ENCODE data around the gene SLC38A7. TPM values are rescaled to one million over a fixed set of nuclear protein-coding genes. Genes with fewer than 3 reads are reported as not detected.

SLC38A7 gene, protein sequence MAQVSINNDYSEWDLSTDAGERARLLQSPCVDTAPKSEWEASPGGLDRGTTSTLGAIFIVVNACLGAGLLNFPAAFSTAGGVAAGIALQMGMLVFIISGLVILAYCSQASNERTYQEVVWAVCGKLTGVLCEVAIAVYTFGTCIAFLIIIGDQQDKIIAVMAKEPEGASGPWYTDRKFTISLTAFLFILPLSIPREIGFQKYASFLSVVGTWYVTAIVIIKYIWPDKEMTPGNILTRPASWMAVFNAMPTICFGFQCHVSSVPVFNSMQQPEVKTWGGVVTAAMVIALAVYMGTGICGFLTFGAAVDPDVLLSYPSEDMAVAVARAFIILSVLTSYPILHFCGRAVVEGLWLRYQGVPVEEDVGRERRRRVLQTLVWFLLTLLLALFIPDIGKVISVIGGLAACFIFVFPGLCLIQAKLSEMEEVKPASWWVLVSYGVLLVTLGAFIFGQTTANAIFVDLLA
- 10.8 and 25.7 TPM in 2 replicates for total RNA-seq

DNA sequence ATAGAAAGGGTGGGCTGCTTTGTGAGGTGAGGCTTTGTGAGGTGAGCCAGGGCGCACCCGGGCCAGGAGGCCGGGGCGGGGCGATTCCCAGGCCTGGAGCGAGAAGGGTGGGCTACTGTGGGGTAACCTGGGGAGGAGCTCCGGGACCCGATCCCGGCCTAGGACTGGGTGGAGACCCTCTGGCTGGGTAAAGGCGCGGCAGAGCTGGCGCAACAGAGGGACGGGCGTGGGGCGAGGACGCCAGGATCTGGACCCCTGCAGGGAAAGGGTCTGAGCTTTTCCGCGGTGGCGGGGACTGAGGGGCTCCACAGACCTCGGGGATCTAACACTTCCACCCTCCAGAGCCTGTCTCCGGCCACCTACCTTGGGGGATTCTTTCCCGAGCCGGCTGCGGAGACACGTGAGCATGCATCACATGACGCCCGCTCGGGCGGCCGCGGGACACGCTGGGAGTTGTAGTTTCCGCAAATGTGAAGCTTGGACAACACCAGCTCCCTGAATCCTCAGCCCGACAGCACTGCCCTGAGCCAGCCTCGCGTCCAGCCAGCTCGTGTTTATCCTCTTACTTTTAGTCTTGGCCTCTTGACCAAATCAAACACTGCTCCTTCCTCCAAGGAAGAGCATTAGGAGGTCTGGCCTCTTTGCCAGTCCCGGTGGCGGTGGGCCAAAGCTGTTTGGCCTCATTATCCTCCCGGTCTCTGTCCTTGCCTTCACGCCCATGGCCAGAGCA is at the start of gene SLC38A7:
Gene SLC38A7, minus strand, starts transcription at position 417 of the 730 bp plus-strand sequence. CDS start 4,644 bp downstream, outside the sequence.

DNA sequence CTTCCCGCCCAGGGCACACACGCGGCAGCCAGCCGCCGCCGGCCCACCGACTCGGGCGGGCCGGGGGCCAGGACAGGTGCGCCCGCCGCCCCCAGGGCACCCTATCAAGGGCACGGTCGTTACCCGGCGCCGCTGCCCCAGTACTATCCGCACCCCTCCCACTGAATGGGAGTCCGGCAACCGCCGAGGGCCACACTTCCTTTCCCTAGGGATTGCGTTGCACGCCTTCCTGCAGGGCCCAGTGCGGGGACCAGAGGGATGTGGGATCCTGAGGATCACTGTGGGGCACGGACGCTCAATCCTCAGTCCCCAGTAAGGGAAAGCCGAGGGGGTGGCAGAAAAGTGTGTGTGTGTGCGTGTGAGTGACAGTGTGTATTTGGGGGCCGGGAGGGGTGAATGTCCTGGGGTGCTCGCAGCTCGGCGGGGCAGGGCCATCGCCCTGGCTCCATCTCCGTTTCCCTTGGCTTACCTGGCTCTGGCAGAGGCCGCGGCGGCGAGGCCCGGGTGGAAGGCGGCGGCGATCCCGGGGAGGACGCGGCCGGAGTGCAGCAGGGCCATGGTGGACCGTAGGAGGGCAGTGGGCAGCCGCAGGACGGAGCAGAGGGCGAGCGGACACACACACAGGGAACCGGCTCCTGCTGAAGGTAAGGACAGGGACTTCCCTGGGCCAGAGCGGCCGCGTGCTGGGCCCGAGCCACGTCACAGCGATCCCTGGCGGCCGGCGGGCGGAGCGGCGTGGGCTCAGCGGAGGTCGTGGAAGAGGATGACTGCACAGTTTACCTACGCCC is 49.3 kb upstream of the SLC38A7 start, which contains the start of gene GOT2:
Gene GOT2, minus strand, starts transcription at position 646 of the 788 bp plus-strand sequence. Its CDS starts 88 bp downstream, at position 558.

DNA sequence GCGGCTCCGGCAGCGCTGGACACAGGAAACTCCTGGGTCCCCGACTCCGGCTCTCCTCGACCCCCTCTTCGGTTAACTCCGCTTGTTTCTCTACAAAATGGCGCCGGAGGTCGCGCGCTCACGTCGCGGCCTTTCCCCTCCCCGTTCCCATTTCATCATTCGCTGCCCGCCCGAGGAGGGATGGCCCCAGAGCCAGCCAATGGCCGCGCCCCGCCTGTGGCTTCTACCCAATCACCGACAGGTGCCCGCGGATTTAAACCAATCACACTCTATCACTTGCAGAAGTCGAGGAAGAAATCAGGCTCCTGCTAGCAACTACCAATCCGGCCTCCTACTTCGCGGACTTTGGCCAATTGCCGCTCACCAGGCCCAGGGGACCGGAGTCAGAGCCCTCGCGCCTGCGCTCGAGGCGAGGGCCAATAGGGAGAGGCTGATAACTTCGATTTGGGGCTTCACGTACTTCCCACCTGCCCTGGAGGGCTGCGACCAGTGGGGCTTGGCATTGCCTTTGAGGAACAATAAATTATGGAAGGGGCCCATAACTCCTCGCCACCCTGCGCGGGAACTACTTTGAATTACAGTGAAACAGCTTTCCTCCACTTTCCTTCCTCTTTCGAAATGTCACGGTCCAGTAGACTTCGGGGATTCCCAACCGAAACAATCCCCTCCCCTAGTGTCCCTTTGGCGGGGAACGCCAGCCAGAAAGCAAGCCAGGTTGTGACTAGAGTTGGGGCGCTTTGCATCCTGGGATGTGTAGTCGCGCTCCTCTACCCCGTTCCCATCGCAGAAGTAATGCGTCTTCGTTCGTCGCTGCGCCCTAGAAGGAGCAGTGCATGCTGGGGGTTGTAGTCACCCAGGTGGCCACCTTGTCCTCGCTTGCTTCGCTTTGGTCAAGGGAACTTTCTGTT is 54.6 kb downstream of the SLC38A7 start, which contains the start of gene CNOT1:
Gene CNOT1, minus strand, starts transcription at position 94 of the 908 bp plus-strand sequence. CDS start 30,489 bp downstream, outside the sequence.

Other genes starting within 250 kb of the SLC38A7 start
- 23.5 and 28.0 TPM in 2 replicates for gene NDRG4, start 184.6 kb downstream of the SLC38A7 start, total RNA-seq
- 16.6 and 17.1 TPM in 2 replicates for gene SETD6, start 169.3 kb downstream of the SLC38A7 start, total RNA-seq
- 116 and 127 TPM in 2 replicates for gene CNOT1, start 54.9 kb downstream of the SLC38A7 start, total RNA-seq
- 69.7 and 134 TPM in 2 replicates for gene GOT2, start 49.5 kb upstream of the SLC38A7 start, total RNA-seq

Data from mesangial cell (primary cell).